HK-2 (cell line): ENCODE results near the gene BBS1.
"Not testable (repeated sequence)": the region's sequence is repeated elsewhere in the genome, so short reads cannot be mapped to it uniquely, and the experiment has no call there.

Experiments used
- DNase-seq: peaks from one replicate; pipeline ENCODE4 v3.0.0-alpha.2; 2018; ENCODE audit not compliant: unreplicated experiment

BBS1 gene

DNA sequence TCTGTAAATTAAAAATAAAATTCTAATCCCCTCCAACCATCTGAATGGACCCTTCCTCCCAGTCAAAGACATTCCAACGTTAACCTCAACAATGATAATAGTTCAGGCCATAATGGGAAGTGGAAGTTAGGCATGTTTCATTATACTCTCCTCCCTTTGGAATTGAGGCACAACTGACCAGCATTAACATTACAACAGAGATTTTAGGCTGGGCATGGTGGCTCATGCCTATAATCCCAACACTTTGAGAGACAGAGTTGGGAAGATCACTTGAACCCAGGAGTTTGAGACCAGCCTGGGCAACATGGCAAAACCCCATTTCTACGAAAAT, 60.4 kb downstream of the BBS1 start:
- no peak for DNase-seq

- DNase-seq = peak; percentile 55
Measured at GRCh38 chr11:66579017-66579606, 68.7 kb downstream of the BBS1 start.

DNA sequence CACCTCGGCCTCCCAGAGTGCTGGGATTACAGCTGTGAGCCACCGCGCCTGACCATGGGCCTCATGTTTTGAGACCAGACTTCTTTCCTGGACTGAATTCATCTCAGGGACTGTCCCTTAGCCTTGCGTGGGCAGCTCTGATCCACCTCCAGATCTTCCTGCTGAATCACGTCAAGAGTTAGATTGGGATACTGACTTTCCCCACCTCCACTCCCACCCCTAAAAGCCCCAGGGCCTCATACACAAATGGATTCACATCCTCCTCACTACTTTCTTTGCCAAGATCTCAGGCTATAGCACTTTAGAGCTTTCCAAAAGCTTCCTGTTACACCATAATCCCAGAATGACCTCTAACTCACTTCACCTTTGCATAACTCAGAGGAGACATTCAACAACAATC, 70.4 kb downstream of the BBS1 start:
- no peak for DNase-seq

GRCh38 chr11:66581261-66581660, 70.8 kb downstream of the BBS1 start:
- no peak for DNase-seq

GRCh38 chr11:66582565-66583147, 72.2 kb downstream of the BBS1 start:
- DNase-seq = not testable (repeated sequence)
